ENCODE data around the gene ZNF618.

Gene ZNF618

DNA sequence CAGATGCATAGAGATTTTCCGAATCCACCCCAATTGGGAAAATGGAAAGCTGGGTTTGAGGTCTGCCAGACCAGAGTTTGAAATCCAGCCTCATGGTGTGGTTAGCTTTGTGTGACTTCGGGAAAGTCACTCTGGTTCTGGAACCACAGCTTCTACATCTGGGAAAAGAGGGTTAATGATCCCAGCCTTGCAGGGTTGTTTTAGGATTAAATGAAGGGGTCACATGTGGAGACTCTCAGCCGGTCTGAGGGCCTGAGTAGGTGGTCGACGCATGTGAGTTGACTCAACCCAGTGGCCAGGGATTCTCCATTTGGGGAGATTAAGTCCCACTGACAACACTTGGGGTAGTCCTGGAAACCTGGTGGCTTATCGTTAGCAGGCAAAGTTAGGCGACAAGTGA is 6.1 kb downstream of the ZNF618 start:
- no peak for DNase-seq
- in situ Hi-C loops (cut with MboI; ENCODE audit: low pct_unique_long_range_greater_than_20kb, low sequenced_read_pairs): no loop called here

- in situ Hi-C loops (cut with MboI; ENCODE audit: low pct_unique_long_range_greater_than_20kb, low sequenced_read_pairs): no loop called here
- DNase-seq: no peak
Measured at GRCh38 chr9:113882636-113883164, 6.6 kb downstream of the ZNF618 start.

DNA sequence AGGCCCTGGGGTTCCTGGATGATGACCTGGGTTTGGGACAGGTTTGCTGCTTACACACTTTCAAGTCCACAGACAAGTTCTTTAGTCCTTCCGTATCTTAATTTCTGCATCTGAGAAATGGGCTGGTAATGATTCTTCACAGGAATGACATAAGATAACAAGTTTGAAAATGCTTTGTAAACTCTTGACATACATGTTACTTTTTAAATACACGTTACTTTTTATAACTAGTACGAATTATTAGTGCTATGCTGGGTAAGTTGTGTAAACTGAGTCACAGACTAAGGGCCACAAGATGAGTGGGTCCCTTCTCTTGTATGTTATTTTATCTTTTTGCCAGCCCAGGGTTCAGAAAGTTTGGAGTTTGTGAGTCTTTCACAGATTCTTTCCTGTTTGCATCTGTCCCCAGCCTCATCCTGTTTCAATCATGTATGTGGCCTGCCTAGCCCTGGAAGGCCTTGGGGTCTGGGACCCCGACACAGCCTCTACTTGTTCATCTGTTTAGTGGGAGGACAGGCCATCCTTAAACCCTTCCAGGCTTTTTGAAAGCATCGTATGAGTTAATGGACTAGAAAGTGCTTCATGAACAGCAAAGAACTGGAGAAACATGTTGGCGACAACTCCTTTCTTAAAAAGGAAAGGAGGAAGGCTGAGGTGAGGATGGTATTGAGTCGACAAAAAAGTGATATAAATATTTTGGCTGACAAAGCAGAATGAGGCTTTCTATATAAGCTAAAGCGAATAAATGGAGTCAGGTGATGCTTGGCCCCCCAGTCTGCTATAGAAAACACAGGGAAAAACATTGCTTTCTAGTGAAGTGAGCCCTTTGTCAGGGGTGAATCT is 9.3 kb downstream of the ZNF618 start:
- in situ Hi-C loops (cut with MboI; ENCODE audit: low pct_unique_long_range_greater_than_20kb, low sequenced_read_pairs): no loop called here
- no peak for DNase-seq

GRCh38 chr9:113886026-113886369 is 9.9 kb downstream of the ZNF618 start:
- in situ Hi-C loops (cut with MboI; ENCODE audit: low pct_unique_long_range_greater_than_20kb, low sequenced_read_pairs): no loop called here

DNA sequence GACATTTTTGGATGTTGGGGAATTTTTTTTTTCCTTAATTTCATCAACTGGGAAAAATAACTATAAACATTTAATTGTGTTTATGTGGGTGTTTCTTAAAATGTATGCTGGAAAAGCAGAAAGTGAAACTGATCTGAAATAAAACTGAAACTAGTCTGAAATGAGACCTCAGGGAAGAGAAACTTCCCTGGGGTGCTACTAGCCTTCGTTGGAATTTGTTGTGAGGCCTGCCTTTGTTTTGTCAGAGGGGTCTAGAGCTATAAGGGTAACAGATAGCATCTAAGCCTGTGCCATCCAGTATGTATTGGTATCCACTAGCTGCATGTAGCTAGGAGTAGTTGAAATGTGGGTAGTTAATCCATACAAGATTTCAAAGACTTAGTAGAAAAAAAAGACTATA is 10.4 kb downstream of the ZNF618 start:
- in situ Hi-C loops (cut with MboI; ENCODE audit: low pct_unique_long_range_greater_than_20kb, low sequenced_read_pairs): no loop called here
- DNase-seq: no peak

More at GRCh38 chr9:113886026-113886369, 9.9 kb downstream of the ZNF618 start:
- DNase-seq: no peak

DNA sequence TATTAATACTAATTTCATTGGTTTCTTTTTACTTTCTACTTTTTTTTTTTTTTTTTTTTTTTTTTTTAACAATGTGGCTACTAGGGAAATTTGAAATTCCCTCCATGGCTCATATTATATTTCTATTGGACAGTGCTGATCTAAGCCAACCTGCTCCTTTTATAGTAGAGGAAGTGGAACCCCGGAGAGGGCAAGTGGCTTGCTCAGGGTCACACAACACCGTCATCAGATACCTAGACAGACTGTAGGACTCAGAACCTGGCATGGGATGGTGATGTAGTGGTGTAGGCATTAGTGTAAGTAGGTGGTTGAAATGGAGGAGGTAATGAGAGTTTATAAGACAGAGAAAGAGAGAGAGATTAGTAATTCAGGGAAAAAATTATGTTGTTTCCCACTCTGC is 10.8 kb downstream of the ZNF618 start:
- in situ Hi-C loops (cut with MboI; ENCODE audit: low pct_unique_long_range_greater_than_20kb, low sequenced_read_pairs): no loop called here
- DNase-seq: no peak

DNA sequence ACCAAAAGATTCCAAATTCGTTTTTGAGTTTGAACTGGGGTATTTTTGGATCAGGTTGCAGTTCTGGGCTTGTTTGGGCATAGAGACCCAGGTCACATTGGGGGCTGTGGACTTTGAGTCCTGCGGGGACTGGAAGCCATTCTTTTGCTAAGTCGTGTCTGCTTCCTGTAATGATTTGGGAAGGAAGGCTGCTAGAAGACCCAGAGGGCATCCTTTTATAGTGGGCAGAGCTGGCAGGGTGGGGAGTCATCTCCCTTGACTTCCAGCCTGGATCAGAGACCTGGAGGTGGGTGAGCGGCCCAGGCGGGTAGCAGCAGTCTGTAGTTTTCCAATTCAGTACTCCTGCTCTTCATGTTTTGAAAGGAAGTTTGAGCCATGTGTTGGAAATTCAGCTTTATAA is 11.3 kb downstream of the ZNF618 start:
- in situ Hi-C loops (cut with MboI; ENCODE audit: low pct_unique_long_range_greater_than_20kb, low sequenced_read_pairs): no loop called here

GRCh38 chr9:113888336-113888735 is 12.2 kb downstream of the ZNF618 start:
- DNase-seq: no peak
- in situ Hi-C loops (cut with MboI; ENCODE audit: low pct_unique_long_range_greater_than_20kb, low sequenced_read_pairs): no loop called here

More for the DNA sequence above, 11.3 kb downstream of the ZNF618 start:
- no peak for DNase-seq

DNA sequence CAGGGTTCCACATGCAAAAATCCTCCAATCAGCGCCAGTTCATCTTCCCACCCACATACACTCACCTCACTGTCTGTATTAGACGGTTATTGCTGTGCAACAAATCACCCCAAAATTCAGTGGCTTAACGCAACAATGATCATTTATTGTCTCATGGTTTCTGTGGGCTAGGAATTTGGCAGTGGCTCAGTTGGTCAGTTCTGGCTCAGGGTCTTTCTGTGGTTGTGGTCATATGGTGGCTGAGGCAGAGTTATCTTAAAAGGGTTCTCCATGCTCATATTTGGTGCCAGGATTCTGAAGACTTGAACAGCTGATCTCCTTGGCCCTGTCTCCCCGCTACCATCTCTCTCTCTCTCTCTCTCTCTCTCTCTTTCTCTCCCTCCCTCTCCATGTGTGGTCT is 12.9 kb downstream of the ZNF618 start:
- in situ Hi-C loops (cut with MboI; ENCODE audit: low pct_unique_long_range_greater_than_20kb, low sequenced_read_pairs): no loop called here
- DNase-seq: no peak

DNA sequence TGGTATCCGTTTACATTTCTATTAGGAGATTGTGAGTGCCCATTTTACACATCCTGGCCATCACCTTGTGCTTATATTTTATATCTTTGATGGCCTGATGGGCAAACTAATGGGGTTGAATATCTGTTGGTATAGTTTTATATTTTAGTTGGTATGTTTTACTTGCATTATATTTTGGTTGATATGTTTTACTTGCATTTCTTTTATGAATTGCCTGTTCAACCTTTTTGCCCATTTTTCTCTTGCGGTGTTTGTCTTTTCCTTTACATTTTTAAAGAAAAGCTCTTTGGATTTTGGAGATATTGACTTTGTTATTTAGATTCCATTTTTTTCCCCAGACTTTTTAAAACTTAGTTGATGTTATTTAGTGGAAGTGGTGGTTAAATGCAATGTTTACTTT is 14.6 kb downstream of the ZNF618 start:
- in situ Hi-C loops (cut with MboI; ENCODE audit: low pct_unique_long_range_greater_than_20kb, low sequenced_read_pairs): no loop called here
- no peak for DNase-seq

DNA sequence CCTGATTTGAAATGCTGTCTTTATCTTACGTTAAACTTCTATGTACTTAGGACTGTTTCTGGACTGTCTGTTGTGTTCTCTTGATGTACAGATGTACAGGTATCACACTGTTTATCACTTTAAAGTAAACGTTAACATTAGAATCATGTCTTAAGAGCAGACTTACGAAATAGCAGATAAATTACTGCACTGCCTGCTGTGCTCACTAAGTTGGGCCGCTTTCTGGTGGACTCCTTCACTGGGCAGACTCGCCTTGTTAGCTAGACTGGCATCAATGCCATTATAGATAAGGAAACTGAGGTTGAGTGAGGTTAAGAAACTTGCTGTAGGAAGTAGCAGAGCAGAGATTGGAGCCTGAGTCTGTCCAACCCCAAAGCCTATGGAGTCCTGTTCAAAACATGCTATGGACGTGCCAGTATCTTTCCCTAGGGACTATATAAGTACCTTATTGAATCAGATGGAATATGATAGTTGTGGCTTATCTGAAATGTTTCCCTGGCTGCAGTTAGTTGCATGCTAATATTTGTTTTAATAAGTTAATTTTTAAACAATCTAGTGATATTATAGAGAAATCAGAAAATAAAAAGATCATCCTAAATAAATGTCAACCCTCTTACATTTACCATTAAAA is 16.9 kb downstream of the ZNF618 start:
- in situ Hi-C loops (cut with MboI; ENCODE audit: low pct_unique_long_range_greater_than_20kb, low sequenced_read_pairs): no loop called here
- DNase-seq: no peak

GRCh38 chr9:113894166-113894565 is 18.1 kb downstream of the ZNF618 start:
- DNase-seq: no peak
- in situ Hi-C loops (cut with MboI; ENCODE audit: low pct_unique_long_range_greater_than_20kb, low sequenced_read_pairs): no loop called here

DNA sequence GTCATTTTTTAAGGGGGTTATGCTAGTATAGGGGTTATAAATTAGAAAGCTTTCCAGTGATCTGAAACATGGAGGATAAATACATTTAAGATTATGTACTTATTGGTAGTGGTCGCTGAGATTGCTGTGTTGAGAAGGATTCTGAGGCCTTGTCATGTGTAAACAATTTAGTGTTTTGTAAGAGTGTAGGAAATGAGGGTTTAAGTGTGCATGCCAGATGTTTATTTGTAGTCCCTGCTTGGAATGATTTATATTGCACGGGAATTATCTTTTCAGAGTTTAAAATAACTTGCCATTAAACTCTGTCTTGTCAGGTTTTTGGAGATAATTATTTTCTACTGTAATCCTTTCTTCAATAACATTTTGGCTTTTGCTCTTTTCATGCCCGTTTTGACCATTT is 19.4 kb downstream of the ZNF618 start:
- in situ Hi-C loops (cut with MboI; ENCODE audit: low pct_unique_long_range_greater_than_20kb, low sequenced_read_pairs): no loop called here
- no peak for DNase-seq

- DNase-seq: no peak
Measured at GRCh38 chr9:113896713-113897112, 20.6 kb downstream of the ZNF618 start.

DNA sequence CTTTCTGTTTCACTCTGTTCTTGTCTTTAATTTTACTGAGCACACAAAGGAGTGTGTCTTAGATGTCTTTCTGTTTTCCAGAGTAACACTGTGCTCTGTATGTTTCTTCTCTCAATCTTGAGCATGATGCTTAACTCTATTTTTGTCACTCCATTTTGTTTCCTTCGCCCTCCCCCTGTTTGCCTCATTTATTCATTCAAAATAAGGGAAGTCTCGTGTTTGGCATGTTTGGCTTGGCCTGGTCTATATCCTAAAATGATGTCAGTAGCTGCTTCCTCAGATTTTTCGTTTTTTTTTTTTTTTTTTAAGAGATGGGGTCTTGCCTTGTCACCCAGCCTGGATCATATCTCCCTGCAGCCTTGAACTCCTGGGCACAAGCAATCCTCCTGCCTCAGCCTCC is 22.0 kb downstream of the ZNF618 start:
- in situ Hi-C loops (cut with MboI; ENCODE audit: low pct_unique_long_range_greater_than_20kb, low sequenced_read_pairs): no loop called here
- no peak for DNase-seq

More at GRCh38 chr9:113896713-113897112, 20.6 kb downstream of the ZNF618 start:
- in situ Hi-C loops (cut with MboI; ENCODE audit: low pct_unique_long_range_greater_than_20kb, low sequenced_read_pairs): no loop called here

DNA sequence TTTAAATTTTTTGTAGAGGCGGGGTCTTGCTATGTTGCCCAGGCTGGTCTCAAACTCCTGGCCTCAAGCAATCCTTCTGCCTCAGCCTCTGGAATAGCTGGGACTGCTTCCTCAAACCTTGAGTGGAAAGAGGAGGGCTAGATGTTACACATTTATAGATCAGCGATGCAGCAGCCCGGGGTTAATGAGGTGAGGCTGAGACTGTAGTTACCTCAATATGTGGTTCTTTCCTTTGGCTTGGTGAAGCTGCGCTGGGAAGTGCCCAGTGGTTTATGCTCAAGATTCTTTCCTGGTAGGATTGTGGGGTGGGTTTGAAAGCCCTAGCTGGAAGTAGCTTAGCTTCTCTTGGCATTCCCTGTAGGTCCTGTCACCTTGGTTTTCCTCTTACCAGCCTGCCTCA is 22.5 kb downstream of the ZNF618 start:
- in situ Hi-C loops (cut with MboI; ENCODE audit: low pct_unique_long_range_greater_than_20kb, low sequenced_read_pairs): no loop called here
- DNase-seq: no peak

DNA sequence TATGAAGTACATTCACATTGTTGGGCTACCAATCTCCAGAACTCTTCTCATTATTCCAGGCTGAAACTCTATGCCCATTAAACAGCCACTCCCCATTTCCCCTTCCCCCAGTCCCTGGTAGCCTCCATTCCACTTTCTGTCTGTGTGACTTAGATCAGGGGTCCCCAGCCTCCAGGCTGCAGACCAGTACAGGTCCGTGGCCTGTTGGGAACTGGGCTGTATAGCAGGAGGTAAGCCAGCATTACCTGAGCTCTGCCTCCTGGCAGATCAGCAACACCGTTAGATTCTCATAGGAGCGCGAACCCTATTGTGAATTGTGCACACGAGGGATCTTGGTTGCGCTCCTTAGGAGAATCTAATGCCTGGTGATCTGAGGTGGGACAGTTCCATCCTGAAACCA is 23.1 kb downstream of the ZNF618 start:
- in situ Hi-C loops (cut with MboI; ENCODE audit: low pct_unique_long_range_greater_than_20kb, low sequenced_read_pairs): no loop called here
- no peak for DNase-seq

DNA sequence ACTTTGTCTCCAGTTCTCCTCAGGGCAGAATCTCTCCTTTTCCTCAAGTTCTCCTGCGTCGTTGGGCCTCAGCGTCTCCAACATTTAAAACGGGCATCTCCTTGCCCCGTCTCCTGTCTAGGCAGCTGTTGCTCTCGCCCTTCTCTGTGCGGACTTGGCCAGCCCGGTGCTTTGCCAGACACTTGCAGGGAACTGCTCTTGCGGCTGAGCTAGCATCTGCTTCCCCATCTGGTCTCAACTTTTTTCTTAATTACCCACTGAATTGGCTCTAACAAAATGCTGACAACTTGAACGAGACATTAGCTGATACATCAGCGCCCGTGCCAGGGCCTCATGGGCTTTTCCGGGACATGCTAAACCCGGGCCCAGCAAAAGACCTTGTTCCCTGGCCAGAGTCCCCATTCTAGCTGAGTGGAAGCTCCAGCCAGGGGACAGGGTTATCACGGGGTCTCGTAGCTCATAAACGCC is 25.1 kb downstream of the ZNF618 start:
- in situ Hi-C loops (cut with MboI; ENCODE audit: low pct_unique_long_range_greater_than_20kb, low sequenced_read_pairs): no loop called here

DNA sequence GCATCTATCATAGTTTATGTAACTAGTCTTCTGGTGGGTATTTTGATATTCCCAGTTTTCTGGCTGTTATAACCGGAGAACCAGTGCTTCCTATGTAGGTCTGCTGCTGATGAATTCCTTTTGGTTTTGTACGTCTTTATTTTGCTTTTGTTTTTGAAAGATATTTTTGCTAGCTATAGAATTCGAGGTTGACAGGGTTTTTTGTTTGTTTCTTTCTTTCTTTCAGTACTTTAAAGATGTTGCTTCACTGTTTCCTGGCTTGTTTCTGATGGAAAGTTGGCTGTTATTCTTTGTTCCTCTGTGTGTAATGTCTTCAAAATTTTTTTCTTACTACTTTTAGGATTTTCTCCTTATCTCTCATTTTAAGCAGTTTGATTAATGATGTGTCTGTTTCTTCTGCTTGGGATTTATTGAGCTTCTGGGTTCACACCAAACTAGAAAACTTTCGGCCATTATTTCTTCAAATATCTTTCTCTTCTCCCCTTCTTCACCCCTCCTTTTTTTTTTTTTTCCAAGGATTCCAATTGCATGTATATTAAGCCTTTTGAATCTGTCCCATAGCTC is 27.5 kb downstream of the ZNF618 start:
- in situ Hi-C loops (cut with MboI; ENCODE audit: low pct_unique_long_range_greater_than_20kb, low sequenced_read_pairs): no loop called here

More for the DNA sequence above, 25.1 kb downstream of the ZNF618 start:
- no peak for DNase-seq

DNA sequence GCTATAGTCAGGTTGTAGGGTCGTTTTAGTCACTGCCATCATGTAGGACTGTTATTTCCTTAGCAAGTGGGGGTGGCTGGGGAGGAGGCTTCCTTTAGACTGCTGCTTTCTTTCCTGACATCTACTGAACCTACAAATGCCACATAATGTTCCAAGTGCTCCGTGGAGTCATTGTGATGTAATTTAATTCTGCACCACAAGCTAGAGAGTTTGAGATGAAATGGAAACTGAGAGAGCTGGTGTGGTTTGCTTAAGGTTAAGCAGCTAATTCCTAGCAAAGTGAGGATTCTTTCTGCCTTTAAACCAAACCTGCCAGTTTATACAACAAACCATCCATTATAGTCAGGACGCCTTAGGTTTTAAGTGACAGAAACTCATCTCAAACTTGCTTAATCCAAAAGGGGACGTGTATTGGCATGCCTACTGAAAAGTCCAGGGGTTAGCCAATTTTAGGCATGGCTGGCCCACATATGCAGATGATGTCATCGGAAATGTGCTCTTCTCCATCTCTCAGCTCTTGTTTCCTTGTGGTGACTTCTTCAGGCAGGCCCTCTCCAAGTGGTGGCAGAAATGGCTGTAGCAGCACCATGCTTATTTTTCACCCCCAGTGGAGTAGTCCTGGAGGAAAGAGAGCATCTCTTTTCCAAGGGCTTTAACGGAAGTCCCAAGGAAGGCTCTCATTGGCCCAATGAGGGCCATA is 30.5 kb downstream of the ZNF618 start:
- no peak for DNase-seq
- in situ Hi-C loops (cut with MboI; ENCODE audit: low pct_unique_long_range_greater_than_20kb, low sequenced_read_pairs): no loop called here

More for the DNA sequence above, 27.5 kb downstream of the ZNF618 start:
- DNase-seq: no peak
